ENCODE measurements around the gene RAC2.

RAC2 gene

GRCh38 chr22:37187891-37188761 is 55.9 kb downstream of the RAC2 start, which contains the start of gene C1QTNF6:
TSS of gene C1QTNF6 (minus strand) at chr22:37188247. CDS start at chr22:37188213, 34 bp downstream.
- no peak for DNase-seq (ENCODE audit: low read depth in 2 of 2)

- DNase-seq (ENCODE audit: low read depth in 2 of 2), result no peak
Measured at GRCh38 chr22:37187552-37187890, 56.5 kb downstream of the RAC2 start.

- no peak for DNase-seq (ENCODE audit: low read depth in 2 of 2)
Measured at GRCh38 chr22:37186997-37187522, 57.0 kb downstream of the RAC2 start.

GRCh38 chr22:37186228-37186996 is 57.7 kb downstream of the RAC2 start:
- DNase-seq (ENCODE audit: low read depth in 2 of 2), result no peak

GRCh38 chr22:37185646-37186227 is 58.3 kb downstream of the RAC2 start:
- DNase-seq (ENCODE audit: low read depth in 2 of 2), result no peak

- no peak for DNase-seq (ENCODE audit: low read depth in 2 of 2)
Measured at GRCh38 chr22:37184816-37185541, 59.1 kb downstream of the RAC2 start.

- no peak for DNase-seq (ENCODE audit: low read depth in 2 of 2)
Measured at GRCh38 chr22:37184380-37184755, 59.7 kb downstream of the RAC2 start.

GRCh38 chr22:37183432-37184379 is 60.4 kb downstream of the RAC2 start:
- no peak for DNase-seq (ENCODE audit: low read depth in 2 of 2)

GRCh38 chr22:37182949-37183245 is 61.2 kb downstream of the RAC2 start:
- no peak for DNase-seq (ENCODE audit: low read depth in 2 of 2)

GRCh38 chr22:37182101-37182948 is 61.7 kb downstream of the RAC2 start:
- no peak for DNase-seq (ENCODE audit: low read depth in 2 of 2)

GRCh38 chr22:37181681-37182080 is 62.4 kb downstream of the RAC2 start:
- DNase-seq (ENCODE audit: low read depth in 2 of 2), result no peak

- DNase-seq (ENCODE audit: low read depth in 2 of 2), result no peak
Measured at GRCh38 chr22:37180531-37181231, 63.4 kb downstream of the RAC2 start.

GRCh38 chr22:37179622-37180420 is 64.2 kb downstream of the RAC2 start:
- no peak for DNase-seq (ENCODE audit: low read depth in 2 of 2)

- no peak for DNase-seq (ENCODE audit: low read depth in 2 of 2)
Measured at GRCh38 chr22:37179126-37179470, 65.0 kb downstream of the RAC2 start.

GRCh38 chr22:37178350-37179125 is 65.5 kb downstream of the RAC2 start:
- no peak for DNase-seq (ENCODE audit: low read depth in 2 of 2)

- DNase-seq (ENCODE audit: low read depth in 2 of 2), result no peak
Measured at GRCh38 chr22:37177755-37178154, 66.3 kb downstream of the RAC2 start.

- no peak for DNase-seq (ENCODE audit: low read depth in 2 of 2)
Measured at GRCh38 chr22:37177221-37177620, 66.8 kb downstream of the RAC2 start.
